ENCODE results near the gene TLE4.

Gene TLE4

GRCh38 chr9:79705704-79706103 is 133.9 kb downstream of the TLE4 start:
- no peak for DNase-seq (ENCODE audit: extremely low read depth, low read depth)
- H3K4me3 ChIP-seq (replicated peaks; ENCODE audit: low read depth, low read length) = no peak overlapping the region
- TF ChIP-seq CTCF (IDR thresholded peaks at IDR 0.05; ENCODE audit: low read depth, low read length, missing control alignments) = no peak

GRCh38 chr9:79706512-79706911 is 134.7 kb downstream of the TLE4 start:
- no peak overlapping the region for H3K4me3 ChIP-seq (replicated peaks; ENCODE audit: low read depth, low read length)
- no peak for DNase-seq (ENCODE audit: extremely low read depth, low read depth)
- TF ChIP-seq CTCF (IDR thresholded peaks at IDR 0.05; ENCODE audit: low read depth, low read length, missing control alignments) = no peak

GRCh38 chr9:79707589-79707988 is 135.8 kb downstream of the TLE4 start:
- TF ChIP-seq CTCF (IDR thresholded peaks at IDR 0.05; ENCODE audit: low read depth, low read length, missing control alignments) = no peak
- H3K4me3 ChIP-seq (replicated peaks; ENCODE audit: low read depth, low read length) = no peak overlapping the region
- DNase-seq (ENCODE audit: extremely low read depth, low read depth) = no peak

- H3K4me3 ChIP-seq (replicated peaks; ENCODE audit: low read depth, low read length) = no peak overlapping the region
- TF ChIP-seq CTCF (IDR thresholded peaks at IDR 0.05; ENCODE audit: low read depth, low read length, missing control alignments) = no peak
- DNase-seq (ENCODE audit: extremely low read depth, low read depth) = no peak
Measured at GRCh38 chr9:79708541-79708940, 136.8 kb downstream of the TLE4 start.

GRCh38 chr9:79709743-79710674 is 138.2 kb downstream of the TLE4 start:
- no peak for DNase-seq (ENCODE audit: extremely low read depth, low read depth)
- no peak for TF ChIP-seq CTCF (IDR thresholded peaks at IDR 0.05; ENCODE audit: low read depth, low read length, missing control alignments)
- no peak overlapping the region for H3K4me3 ChIP-seq (replicated peaks; ENCODE audit: low read depth, low read length)

- H3K4me3 ChIP-seq (replicated peaks; ENCODE audit: low read depth, low read length) = no peak overlapping the region
- TF ChIP-seq CTCF (IDR thresholded peaks at IDR 0.05; ENCODE audit: low read depth, low read length, missing control alignments) = no peak
- DNase-seq (ENCODE audit: extremely low read depth, low read depth) = no peak
Measured at GRCh38 chr9:79711874-79712273, 140.1 kb downstream of the TLE4 start.

All from HFF-Myc (cell line).